Kidney capillary endothelial cell (primary cell): ENCODE measurements around the gene MALAT1.
"Not testable (repeated sequence)": the region's sequence is repeated elsewhere in the genome, so short reads cannot be mapped to it uniquely, and the experiment has no call there.

Experiments used
- DNase-seq: peaks from one replicate; pipeline ENCODE4 v3.0.0-alpha.2; 2018; ENCODE audit warnings: low spot score

The MALAT1 gene

DNA sequence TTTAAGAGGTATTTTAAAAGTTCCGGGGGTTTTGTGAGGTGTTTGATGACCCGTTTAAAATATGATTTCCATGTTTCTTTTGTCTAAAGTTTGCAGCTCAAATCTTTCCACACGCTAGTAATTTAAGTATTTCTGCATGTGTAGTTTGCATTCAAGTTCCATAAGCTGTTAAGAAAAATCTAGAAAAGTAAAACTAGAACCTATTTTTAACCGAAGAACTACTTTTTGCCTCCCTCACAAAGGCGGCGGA lies 193 bp upstream of the MALAT1 start:
- no peak for DNase-seq

DNA sequence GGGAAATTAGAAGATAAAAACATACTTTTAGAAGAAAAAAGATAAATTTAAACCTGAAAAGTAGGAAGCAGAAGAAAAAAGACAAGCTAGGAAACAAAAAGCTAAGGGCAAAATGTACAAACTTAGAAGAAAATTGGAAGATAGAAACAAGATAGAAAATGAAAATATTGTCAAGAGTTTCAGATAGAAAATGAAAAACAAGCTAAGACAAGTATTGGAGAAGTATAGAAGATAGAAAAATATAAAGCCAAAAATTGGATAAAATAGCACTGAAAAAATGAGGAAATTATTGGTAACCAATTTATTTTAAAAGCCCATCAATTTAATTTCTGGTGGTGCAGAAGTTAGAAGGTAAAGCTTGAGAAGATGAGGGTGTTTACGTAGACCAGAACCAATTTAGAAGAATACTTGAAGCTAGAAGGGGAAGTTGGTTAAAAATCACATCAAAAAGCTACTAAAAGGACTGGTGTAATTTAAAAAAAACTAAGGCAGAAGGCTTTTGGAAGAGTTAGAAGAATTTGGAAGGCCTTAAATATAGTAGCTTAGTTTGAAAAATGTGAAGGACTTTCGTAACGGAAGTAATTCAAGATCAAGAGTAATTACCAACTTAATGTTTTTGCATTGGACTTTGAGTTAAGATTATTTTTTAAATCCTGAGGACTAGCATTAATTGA lies 1.0 kb downstream of the MALAT1 start:
- peak; percentile 51 for DNase-seq

DNA sequence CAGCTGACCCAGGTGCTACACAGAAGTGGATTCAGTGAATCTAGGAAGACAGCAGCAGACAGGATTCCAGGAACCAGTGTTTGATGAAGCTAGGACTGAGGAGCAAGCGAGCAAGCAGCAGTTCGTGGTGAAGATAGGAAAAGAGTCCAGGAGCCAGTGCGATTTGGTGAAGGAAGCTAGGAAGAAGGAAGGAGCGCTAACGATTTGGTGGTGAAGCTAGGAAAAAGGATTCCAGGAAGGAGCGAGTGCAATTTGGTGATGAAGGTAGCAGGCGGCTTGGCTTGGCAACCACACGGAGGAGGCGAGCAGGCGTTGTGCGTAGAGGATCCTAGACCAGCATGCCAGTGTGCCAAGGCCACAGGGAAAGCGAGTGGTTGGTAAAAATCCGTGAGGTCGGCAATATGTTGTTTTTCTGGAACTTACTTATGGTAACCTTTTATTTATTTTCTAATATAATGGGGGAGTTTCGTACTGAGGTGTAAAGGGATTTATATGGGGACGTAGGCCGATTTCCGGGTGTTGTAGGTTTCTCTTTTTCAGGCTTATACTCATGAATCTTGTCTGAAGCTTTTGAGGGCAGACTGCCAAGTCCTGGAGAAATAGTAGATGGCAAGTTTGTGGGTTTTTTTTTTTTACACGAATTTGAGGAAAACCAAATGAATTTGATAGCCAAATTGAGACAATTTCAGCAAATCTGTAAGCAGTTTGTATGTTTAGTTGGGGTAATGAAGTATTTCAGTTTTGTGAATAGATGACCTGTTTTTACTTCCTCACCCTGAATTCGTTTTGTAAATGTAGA lies 1.7 kb downstream of the MALAT1 start:
- peak; percentile 45 for DNase-seq

DNA sequence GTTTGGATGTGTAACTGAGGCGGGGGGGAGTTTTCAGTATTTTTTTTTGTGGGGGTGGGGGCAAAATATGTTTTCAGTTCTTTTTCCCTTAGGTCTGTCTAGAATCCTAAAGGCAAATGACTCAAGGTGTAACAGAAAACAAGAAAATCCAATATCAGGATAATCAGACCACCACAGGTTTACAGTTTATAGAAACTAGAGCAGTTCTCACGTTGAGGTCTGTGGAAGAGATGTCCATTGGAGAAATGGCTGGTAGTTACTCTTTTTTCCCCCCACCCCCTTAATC lies 2.3 kb downstream of the MALAT1 start:
- peak; percentile 42 for DNase-seq

DNA sequence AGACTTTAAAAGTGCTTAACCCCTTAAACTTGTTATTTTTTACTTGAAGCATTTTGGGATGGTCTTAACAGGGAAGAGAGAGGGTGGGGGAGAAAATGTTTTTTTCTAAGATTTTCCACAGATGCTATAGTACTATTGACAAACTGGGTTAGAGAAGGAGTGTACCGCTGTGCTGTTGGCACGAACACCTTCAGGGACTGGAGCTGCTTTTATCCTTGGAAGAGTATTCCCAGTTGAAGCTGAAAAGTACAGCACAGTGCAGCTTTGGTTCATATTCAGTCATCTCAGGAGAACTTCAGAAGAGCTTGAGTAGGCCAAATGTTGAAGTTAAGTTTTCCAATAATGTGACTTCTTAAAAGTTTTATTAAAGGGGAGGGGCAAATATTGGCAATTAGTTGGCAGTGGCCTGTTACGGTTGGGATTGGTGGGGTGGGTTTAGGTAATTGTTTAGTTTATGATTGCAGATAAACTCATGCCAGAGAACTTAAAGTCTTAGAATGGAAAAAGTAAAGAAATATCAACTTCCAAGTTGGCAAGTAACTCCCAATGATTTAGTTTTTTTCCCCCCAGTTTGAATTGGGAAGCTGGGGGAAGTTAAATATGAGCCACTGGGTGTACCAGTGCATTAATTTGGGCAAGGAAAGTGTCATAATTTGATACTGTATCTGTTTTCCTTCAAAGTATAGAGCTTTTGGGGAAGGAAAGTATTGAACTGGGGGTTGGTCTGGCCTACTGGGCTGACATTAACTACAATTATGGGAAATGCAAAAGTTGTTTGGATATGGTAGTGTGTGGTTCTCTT lies 2.8 kb downstream of the MALAT1 start:
- no peak for DNase-seq

DNA sequence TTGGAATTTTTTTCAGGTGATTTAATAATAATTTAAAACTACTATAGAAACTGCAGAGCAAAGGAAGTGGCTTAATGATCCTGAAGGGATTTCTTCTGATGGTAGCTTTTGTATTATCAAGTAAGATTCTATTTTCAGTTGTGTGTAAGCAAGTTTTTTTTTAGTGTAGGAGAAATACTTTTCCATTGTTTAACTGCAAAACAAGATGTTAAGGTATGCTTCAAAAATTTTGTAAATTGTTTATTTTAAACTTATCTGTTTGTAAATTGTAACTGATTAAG lies 3.4 kb downstream of the MALAT1 start:
- peak; percentile 40 for DNase-seq

DNA sequence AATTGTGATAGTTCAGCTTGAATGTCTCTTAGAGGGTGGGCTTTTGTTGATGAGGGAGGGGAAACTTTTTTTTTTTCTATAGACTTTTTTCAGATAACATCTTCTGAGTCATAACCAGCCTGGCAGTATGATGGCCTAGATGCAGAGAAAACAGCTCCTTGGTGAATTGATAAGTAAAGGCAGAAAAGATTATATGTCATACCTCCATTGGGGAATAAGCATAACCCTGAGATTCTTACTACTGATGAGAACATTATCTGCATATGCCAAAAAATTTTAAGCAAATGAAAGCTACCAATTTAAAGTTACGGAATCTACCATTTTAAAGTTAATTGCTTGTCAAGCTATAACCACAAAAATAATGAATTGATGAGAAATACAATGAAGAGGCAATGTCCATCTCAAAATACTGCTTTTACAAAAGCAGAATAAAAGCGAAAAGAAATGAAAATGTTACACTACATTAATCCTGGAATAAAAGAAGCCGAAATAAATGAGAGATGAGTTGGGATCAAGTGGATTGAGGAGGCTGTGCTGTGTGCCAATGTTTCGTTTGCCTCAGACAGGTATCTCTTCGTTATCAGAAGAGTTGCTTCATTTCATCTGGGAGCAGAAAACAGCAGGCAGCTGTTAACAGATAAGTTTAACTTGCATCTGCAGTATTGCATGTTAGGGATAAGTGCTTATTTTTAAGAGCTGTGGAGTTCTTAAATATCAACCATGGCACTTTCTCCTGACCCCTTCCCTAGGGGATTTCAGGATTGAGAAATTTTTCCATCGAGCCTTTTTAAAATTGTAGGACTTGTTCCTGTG lies 3.9 kb downstream of the MALAT1 start:
- peak; percentile 41 for DNase-seq

DNA sequence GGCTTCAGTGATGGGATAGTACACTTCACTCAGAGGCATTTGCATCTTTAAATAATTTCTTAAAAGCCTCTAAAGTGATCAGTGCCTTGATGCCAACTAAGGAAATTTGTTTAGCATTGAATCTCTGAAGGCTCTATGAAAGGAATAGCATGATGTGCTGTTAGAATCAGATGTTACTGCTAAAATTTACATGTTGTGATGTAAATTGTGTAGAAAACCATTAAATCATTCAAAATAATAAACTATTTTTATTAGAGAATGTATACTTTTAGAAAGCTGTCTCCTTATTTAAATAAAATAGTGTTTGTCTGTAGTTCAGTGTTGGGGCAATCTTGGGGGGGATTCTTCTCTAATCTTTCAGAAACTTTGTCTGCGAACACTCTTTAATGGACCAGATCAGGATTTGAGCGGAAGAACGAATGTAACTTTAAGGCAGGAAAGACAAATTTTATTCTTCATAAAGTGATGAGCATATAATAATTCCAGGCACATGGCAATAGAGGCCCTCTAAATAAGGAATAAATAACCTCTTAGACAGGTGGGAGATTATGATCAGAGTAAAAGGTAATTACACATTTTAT lies 4.6 kb downstream of the MALAT1 start:
- DNase-seq, result peak; percentile 41

DNA sequence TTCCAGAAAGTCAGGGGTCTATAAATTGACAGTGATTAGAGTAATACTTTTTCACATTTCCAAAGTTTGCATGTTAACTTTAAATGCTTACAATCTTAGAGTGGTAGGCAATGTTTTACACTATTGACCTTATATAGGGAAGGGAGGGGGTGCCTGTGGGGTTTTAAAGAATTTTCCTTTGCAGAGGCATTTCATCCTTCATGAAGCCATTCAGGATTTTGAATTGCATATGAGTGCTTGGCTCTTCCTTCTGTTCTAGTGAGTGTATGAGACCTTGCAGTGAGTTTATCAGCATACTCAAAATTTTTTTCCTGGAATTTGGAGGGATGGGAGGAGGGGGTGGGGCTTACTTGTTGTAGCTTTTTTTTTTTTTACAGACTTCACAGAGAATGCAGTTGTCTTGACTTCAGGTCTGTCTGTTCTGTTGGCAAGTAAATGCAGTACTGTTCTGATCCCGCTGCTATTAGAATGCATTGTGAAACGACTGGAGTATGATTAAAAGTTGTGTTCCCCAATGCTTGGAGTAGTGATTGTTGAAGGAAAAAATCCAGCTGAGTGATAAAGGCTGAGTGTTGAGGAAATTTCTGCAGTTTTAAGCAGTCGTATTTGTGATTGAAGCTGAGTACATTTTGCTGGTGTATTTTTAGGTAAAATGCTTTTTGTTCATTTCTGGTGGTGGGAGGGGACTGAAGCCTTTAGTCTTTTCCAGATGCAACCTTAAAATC lies 5.3 kb downstream of the MALAT1 start:
- DNase-seq, result peak; percentile 46

DNA sequence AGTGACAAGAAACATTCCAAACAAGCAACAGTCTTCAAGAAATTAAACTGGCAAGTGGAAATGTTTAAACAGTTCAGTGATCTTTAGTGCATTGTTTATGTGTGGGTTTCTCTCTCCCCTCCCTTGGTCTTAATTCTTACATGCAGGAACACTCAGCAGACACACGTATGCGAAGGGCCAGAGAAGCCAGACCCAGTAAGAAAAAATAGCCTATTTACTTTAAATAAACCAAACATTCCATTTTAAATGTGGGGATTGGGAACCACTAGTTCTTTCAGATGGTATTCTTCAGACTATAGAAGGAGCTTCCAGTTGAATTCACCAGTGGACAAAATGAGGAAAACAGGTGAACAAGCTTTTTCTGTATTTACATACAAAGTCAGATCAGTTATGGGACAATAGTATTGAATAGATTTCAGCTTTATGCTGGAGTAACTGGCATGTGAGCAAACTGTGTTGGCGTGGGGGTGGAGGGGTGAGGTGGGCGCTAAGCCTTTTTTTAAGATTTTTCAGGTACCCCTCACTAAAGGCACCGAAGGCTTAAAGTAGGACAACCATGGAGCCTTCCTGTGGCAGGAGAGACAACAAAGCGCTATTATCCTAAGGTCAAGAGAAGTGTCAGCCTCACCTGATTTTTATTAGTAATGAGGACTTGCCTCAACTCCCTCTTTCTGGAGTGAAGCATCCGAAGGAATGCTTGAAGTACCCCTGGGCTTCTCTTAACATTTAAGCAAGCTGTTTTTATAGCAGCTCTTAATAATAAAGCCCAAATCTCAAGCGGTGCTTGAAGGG lies 6.0 kb downstream of the MALAT1 start:
- no peak for DNase-seq

DNA sequence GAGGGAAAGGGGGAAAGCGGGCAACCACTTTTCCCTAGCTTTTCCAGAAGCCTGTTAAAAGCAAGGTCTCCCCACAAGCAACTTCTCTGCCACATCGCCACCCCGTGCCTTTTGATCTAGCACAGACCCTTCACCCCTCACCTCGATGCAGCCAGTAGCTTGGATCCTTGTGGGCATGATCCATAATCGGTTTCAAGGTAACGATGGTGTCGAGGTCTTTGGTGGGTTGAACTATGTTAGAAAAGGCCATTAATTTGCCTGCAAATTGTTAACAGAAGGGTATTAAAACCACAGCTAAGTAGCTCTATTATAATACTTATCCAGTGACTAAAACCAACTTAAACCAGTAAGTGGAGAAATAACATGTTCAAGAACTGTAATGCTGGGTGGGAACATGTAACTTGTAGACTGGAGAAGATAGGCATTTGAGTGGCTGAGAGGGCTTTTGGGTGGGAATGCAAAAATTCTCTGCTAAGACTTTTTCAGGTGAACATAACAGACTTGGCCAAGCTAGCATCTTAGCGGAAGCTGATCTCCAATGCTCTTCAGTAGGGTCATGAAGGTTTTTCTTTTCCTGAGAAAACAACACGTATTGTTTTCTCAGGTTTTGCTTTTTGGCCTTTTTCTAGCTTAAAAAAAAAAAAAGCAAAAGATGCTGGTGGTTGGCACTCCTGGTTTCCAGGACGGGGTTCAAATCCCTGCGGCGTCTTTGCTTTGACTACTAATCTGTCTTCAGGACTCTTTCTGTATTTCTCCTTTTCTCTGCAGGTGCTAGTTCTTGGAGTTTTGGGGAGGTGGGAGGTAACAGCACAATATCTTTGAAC lies 6.8 kb downstream of the MALAT1 start:
- no peak for DNase-seq

DNA sequence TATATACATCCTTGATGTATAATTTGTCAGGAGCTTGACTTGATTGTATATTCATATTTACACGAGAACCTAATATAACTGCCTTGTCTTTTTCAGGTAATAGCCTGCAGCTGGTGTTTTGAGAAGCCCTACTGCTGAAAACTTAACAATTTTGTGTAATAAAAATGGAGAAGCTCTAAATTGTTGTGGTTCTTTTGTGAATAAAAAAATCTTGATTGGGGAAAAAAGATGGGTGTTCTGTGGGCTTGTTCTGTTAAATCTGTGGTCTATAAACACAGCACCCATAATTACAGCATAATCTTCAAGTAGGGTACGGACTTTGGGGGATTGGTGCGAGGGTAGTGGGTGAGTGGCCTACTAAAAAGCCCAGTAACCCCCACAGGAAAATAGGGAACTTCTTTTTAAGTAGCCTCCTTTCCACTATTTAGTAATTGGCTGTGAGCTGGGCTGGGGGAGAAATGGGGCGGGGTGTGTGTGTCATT lies 7.5 kb downstream of the MALAT1 start:
- DNase-seq, result no peak

DNA sequence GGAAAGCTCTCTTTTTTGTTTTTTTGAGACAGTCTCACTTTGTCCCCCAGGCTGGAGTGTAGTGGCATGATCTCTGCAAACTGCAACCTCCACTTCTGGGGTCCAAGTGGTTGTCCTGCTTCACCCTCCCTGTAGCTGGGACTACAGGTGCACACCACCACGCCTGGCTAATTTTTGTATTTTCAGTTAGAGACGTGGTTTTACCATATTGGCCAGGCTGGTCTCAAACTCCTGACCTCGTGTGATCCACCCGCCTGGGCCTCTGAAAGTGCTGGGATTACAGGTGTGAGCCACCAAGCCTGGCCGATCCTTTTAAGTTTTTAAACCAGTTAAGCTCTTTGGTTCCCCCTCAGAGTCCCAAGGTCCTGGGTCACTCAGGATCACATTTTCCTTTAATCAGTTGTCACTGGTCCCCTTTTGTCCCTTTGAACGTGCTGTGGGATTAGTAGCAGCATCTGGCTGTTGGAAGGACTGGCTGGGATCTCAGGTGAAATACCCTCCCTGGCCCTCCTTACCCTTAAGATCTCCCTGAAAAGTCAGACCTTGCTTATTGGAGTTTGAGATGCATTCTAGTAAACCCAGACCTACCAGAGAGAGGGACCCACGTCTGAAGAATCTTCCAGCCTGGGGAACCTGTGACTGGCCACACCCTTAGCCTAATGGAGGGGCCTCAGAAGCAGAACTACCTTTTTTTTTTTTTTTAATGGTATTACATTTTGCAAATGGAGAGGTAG lies 8.1 kb downstream of the MALAT1 start:
- DNase-seq, result peak; percentile 53

DNA sequence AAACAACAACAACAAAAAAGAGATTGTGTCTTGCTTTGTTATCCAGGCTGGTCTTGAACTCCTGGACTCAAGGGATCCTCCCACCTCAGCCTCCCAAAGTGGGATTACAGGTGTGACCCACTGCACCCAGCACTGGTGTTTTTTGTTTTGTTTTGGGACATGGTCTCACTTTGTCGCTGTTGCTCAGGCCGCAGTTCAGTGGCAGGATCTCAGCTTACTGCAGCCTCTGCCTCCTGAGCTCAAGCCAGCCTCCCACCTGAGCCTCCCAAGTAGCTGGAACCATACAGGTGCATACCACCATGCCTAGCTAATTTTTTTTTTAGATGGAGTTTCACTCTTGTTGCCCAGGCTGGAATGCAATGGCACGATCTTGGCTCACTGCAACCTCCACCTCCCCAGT lies 13.5 kb downstream of the MALAT1 start:
- DNase-seq, result not testable (repeated sequence)

DNA sequence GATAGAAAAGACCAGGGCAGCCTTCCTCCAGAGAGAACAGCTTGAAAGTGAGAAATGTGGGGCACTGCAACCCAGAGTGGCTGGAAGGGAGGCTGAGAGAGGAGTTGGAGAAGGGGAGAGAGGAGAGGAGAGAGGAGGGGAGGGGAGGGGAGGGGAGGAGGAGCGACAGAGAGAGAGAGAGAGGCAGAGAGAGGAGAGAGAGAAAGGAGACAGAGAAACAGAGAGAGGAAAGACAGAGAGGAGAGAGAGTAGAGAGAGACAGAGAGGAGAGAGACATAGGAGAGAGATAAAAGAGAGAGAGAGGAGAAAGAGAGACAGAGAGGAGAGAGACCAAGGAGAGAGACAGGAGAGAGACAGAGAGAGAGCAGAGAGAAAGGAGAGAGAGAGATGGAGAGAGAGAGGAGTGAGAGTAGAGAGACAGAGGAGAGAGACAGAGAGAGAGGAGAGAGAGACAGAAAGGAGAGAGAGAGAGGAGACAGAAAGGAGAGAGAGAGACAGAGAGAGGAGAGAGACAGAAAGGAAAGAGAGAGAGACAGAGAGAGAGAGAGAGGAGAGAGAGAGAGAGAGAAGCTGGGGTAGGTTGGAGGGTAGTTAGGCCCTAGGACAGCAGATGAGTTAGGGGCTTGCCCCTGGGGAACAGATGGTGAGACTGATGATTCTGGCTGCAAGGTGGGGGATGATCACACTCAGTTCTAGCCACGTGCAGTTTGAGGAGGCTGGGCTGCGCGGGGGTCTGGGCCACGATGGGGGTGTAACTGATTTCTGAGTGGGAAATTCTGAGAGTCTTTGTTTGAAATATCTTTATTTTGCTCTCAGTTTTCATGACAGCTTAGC lies 17.5 kb downstream of the MALAT1 start:
- no peak for DNase-seq

DNA sequence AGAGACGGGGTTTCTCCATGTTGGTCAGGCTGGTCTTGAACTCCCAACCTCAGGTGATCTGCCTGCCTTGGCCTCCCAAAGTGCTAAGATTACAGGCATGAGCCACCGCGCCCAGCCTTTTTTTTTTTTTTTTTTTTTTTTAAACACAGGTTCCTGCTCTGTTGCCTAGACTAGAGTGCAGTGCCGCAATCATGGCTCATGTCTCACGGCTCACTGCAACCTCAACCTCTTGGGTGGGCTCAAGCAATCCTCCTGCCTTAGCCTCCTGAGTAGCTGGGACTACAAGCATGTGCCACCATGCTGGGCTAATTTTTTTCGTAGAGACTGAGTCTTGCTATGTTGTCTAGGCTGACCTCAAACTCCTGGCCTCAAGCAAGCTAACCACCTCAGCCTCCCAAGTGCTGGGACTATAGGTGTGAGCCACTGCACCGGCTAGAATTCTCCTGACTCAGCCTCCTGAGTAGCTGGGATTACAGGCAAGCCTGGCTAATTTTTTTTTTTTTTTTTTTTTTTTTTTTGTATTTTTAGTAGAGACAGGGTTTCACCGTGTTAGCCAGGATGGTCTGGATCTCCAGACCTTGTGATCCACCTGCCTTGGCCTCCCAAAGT lies 20.2 kb downstream of the MALAT1 start:
- not testable (repeated sequence) for DNase-seq

DNA sequence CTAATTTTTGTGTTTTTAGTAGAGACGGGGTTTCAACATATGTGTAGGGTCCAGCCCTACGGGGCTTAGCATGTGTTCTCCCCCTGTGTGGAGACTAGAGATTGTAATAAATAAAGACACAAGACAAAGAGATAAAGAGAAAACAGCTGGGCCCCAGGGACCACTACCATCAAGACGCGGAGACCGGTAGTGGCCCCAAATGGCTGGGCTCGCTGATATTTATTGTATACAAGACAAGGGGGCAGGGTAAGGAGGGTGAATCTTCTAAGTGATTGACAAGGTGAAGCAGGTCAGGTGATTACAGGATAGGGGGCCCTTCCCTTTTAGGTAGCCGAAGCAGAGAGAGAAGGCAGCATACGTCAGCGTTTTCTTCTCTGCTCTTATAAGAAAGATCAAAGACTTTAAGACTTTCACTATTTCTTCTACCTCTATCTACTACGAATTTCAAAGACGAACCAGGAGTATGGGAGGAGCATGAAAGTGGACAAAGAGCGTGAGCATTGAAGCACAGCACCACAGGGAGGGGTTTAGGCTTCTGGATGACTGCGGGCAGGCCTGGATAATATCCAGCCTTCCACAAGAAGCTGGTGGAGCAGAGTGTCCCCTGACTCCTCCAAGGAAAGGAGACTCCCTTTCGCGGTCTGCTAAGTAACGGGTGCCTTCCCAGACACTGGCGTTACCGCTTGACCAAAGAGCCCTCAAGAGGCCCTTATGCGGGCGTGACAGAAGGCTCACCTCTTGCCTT lies 23.1 kb downstream of the MALAT1 start:
- DNase-seq, result not testable (repeated sequence)
